AG04450 (cell line): ENCODE data around the gene PFKP. TPM values are rescaled to one million over a fixed set of nuclear protein-coding genes. Genes with fewer than 3 reads are reported as not detected.

Experiments
- CTCF ChIA-PET: fragments of 300-600, 350-600 bp; formaldehyde crosslinking; extraction: SDS; loops from one replicate; lab custom pipeline; 2022; ENCODE audit warnings: antibody characterized with exemption, inconsistent platforms; lab: Charles Lee
- POLR2A ChIA-PET: fragments of 350-600 bp; formaldehyde crosslinking; extraction: SDS; loops from one replicate; lab custom pipeline; 2021; ENCODE audit warnings: antibody characterized with exemption, inconsistent platforms; lab: Yijun Ruan, JAX
- DNase-seq: peaks from one replicate; pipeline ENCODE4 v3.0.0-alpha.2; 2011; ENCODE audit warnings: low read depth, low spot score
- H3K27ac ChIP-seq: one replicate; pipeline ENCODE4 v1.5.1; 2012; ENCODE audit warnings: low read depth, low read length, control low read depth
- H3K27me3 ChIP-seq: one replicate; pipeline ENCODE4 v1.6.0; 2012; ENCODE audit warnings: low read length; ENCODE audit not compliant: control insufficient read depth, insufficient read depth
- H3K4me3 ChIP-seq: 2 replicates; pipeline ENCODE4 v1.5.1; 2011; ENCODE audit warnings: mild to moderate bottlenecking, low read depth, low read length, control low read depth
- H3K9me3 ChIP-seq: 2 replicates; pipeline ENCODE4 v1.5.1; 2012; ENCODE audit warnings: low read length; ENCODE audit not compliant: control insufficient read depth, insufficient read depth
- polyA plus RNA-seq: library from polyadenylated mRNA; depleted of rRNA; stranded (reverse); fragments of >200 nt; gene quantifications from 2 replicates; pipeline ENCODE4 v1.2.3, GENCODE V29; 2011
- TF ChIP-seq, protein P1 (sequence below): IDR thresholded peaks from 2 replicates; pipeline ENCODE4 v1.5.1; 2011; ENCODE audit warnings: low read depth, low read length, control low read depth, inconsistent platforms

The PFKP gene
- polyA plus RNA-seq, 1 experiment, result 122 TPM

DNA sequence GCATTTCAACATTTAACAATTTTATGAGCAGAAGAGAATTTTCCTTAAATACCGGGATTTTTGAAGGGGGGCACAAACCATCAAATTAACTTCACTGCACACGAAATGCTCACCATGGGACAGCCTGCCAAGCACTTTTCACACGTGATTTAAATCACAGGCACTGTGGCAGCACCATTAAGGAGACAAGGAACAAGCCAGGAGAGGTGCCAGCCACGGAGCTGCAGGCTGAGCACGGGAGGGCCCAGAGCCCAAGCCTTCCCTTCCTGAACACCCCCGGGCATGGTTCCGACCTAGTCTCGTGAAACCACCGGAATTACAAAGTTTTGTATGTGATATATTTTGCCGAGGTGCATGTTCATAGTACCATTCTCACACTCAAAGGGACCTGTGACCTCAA lies 91.8 kb downstream of the PFKP start:
- Histone ChIP-seq H3K4me3 (no peak overlapping the region), H3K27ac (no peak overlapping the region), H3K9me3 (no peaks in the 10 kb centered on the region), H3K27me3 (no peaks in the 10 kb centered on the region)
- TF ChIP-seq, protein P1, sequence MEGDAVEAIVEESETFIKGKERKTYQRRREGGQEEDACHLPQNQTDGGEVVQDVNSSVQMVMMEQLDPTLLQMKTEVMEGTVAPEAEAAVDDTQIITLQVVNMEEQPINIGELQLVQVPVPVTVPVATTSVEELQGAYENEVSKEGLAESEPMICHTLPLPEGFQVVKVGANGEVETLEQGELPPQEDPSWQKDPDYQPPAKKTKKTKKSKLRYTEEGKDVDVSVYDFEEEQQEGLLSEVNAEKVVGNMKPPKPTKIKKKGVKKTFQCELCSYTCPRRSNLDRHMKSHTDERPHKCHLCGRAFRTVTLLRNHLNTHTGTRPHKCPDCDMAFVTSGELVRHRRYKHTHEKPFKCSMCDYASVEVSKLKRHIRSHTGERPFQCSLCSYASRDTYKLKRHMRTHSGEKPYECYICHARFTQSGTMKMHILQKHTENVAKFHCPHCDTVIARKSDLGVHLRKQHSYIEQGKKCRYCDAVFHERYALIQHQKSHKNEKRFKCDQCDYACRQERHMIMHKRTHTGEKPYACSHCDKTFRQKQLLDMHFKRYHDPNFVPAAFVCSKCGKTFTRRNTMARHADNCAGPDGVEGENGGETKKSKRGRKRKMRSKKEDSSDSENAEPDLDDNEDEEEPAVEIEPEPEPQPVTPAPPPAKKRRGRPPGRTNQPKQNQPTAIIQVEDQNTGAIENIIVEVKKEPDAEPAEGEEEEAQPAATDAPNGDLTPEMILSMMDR, result no peak
- ChIA-PET POLR2A (no interaction called here), CTCF (no interaction called here)
- DNase-seq, result no peak

DNA sequence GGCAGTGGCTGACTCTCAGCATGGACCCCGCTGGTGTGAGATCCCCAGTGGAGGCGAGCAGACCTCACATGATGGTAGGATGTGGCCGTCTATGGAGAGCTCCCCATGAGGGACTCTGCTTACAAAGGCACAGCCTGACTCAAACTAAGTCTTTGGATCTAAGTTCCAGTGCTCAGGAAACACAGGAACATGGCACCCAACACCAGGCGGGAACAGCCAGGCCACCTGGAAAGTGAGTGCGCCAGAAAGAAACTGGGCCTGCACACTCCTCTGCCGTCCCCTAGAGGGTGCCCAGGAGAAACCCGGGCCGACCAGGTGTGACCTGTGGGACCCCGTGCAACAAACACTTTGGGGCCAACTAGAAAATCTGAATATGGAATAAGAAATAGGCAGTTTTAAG lies 95.2 kb downstream of the PFKP start:
- no peak overlapping the region for H3K4me3 ChIP-seq
- POLR2A ChIA-PET, result no interaction called here
- no peaks in the 10 kb centered on the region for H3K9me3 ChIP-seq
- TF ChIP-seq, protein P1, result no peak
- no peak for DNase-seq
- CTCF ChIA-PET, result interaction anchor here (0.6 kb wide), 1 partner anchor 19 kb away, joined by 3 read pairs; no protein-coding TSS in a partner anchor
- H3K27ac ChIP-seq, result no peak overlapping the region
- H3K27me3 ChIP-seq, result no peaks in the 10 kb centered on the region

DNA sequence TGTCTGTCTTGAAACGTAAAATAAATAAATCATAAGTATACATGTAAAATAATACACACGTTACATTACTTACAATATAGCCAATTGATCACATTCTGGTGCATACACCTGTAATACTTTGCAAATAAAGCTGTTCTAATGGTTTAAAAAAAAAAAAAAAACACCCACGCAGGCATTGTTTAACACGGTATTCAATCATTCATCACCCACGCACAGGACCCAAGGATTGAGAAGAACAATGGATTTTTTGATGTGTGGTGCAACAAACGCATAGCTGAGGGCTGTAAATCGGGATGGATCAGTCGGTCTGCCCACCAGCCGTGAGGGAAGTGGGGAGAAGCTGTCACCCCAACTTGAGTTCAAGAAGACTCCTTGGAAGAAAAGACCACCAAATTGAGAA lies 96.5 kb downstream of the PFKP start:
- Histone ChIP-seq H3K9me3 (no peaks in the 10 kb centered on the region), H3K4me3 (no peak overlapping the region), H3K27ac (no peak overlapping the region), H3K27me3 (no peaks in the 10 kb centered on the region)
- DNase-seq, result no peak
- CTCF ChIA-PET, result interaction anchor here (0.7 kb wide), 1 partner anchor 15 kb away, joined by 3 read pairs; no protein-coding TSS in a partner anchor
- TF ChIP-seq, protein P1, result no peak
- POLR2A ChIA-PET, result interaction anchor here (0.6 to 1.1 kb wide), 2 partner anchors 9 to 92 kb away, joined by 3 to 6 read pairs; partner anchors contain the start of gene PITRM1

DNA sequence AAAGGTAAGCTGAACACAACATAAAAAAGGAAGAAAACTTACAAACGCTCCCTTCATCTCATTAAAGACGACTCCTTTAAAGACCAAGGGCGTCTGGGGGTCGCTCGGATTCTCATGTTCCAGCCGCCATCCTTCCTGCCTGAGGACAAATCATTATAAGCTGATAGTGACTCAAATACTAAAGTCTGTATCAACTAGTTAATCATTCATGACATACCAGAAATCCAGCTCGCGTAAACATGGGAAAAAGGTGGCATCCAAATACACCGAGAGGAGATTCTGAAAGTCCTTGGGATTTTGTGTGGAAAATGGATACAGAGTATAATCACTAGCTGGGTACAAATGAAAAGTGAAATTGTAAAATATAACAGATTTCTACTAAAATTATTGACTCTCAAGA lies 97.8 kb downstream of the PFKP start:
- CTCF ChIA-PET, result no interaction called here
- DNase-seq, result no peak
- Histone ChIP-seq H3K9me3 (no peaks in the 10 kb centered on the region), H3K4me3 (no peak overlapping the region), H3K27me3 (no peaks in the 10 kb centered on the region), H3K27ac (no peak overlapping the region)
- POLR2A ChIA-PET, result interaction anchor here (0.8 kb wide), 1 partner anchor 620 kb away, joined by 3 read pairs; the partner anchor contains the start of gene KLF6
- TF ChIP-seq, protein P1, result no peak

DNA sequence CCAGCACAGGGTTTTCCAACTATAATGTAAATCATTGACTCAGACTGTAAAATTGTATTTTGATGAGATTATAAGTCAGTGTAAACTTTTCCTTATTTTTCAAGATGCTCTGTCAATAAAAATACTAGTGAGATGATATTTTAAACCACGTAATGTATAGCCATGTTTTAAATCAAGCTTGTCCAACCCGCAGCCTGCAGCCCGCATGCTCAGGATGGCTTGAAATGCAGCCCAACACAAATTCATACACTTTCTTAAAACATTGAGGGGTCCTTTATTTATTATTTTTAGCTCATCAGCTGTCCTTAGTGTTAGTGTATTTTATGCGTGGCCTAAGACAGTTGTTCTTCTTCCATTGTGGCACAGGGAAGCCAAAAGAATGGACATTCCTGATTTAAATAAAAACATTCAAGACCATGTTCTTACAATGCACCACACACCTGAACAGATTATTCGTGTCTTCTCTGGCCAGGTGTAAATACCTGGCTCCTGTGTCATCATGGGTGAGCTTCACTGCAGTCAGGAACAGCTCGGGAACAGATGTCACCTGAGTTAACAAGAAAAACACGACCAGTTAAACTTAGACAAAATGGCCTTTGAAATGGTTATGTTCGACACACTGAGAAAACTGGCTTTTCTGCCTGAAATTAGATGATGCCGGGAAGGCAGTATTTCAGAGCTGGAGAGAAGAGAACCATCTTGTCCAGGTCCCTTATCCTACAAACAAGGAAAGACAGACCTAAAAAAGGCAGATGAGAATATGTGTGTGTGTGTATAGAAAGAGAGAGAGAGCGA lies 99.3 kb downstream of the PFKP start:
- Histone ChIP-seq H3K4me3 (no peak overlapping the region), H3K27ac (no peak overlapping the region), H3K9me3 (no peaks in the 10 kb centered on the region), H3K27me3 (no peaks in the 10 kb centered on the region)
- TF ChIP-seq, protein P1, result no peak
- CTCF ChIA-PET, result no interaction called here
- POLR2A ChIA-PET, result no interaction called here
- DNase-seq, result no peak
